GM18519 (cell line): ENCODE measurements around the gene NUDT4.

Experiments
- ATAC-seq: cut with Tn5 transposase; IDR thresholded peaks from one replicate; pipeline ENCODE4 v1.9.1; 2021; ENCODE audit warnings: mild to moderate bottlenecking, moderate library complexity; ENCODE audit not compliant: unreplicated experiment, low FRiP score

The NUDT4 gene

GRCh38 chr12:93377252-93378195, at the start of gene NUDT4:
Gene NUDT4 (plus strand): TSS chr12:93377925. CDS start chr12:93378323, 398 bp downstream.
- ATAC-seq, result peak; percentile 46

GRCh38 chr12:93333054-93333453, 44.7 kb upstream of the NUDT4 start:
- no peak for ATAC-seq

GRCh38 chr12:93333828-93334227, 43.9 kb upstream of the NUDT4 start:
- no peak for ATAC-seq

- no peak for ATAC-seq
Measured at GRCh38 chr12:93335603-93336162, 42.0 kb upstream of the NUDT4 start.

GRCh38 chr12:93336291-93336741, 41.4 kb upstream of the NUDT4 start:
- ATAC-seq, result no peak

GRCh38 chr12:93338598-93338997, 39.1 kb upstream of the NUDT4 start:
- no peak for ATAC-seq

- no peak for ATAC-seq
Measured at GRCh38 chr12:93339695-93340094, 38.0 kb upstream of the NUDT4 start.

GRCh38 chr12:93341409-93342049, 36.2 kb upstream of the NUDT4 start:
- no peak for ATAC-seq

GRCh38 chr12:93347054-93347785, 30.5 kb upstream of the NUDT4 start:
- ATAC-seq, result no peak

- no peak for ATAC-seq
Measured at GRCh38 chr12:93348575-93349435, 28.9 kb upstream of the NUDT4 start.

GRCh38 chr12:93351726-93352125, 26.0 kb upstream of the NUDT4 start:
- no peak for ATAC-seq

GRCh38 chr12:93352321-93352720, 25.4 kb upstream of the NUDT4 start:
- no peak for ATAC-seq

GRCh38 chr12:93356214-93356613, 21.5 kb upstream of the NUDT4 start:
- ATAC-seq, result no peak

- ATAC-seq, result peak; percentile 65
Measured at GRCh38 chr12:93358058-93358457, 19.7 kb upstream of the NUDT4 start.

GRCh38 chr12:93358821-93359220, 18.9 kb upstream of the NUDT4 start:
- ATAC-seq, result no peak

GRCh38 chr12:93360688-93361087, 17.0 kb upstream of the NUDT4 start:
- no peak for ATAC-seq

GRCh38 chr12:93361151-93361919, 16.4 kb upstream of the NUDT4 start:
- ATAC-seq, result no peak

- ATAC-seq, result peak; percentile 69
Measured at GRCh38 chr12:93363841-93364297, 13.9 kb upstream of the NUDT4 start.
